Esophagus muscularis mucosa (tissue), 4 donors: ENCODE data around the gene RAB20.

Source experiments
- CTCF ChIP-seq, 3 experiments: fragments of 200-600 bp in 2 of 3; fragments of 450-650 bp in 1 of 3; sonication (generic) in 2 of 3; IDR thresholded peaks; one replicate each; pipeline ENCODE4 v1.5.1; 2017 to 2019; ENCODE audit warnings: antibody characterized with exemption in 3 of 3, mild to moderate bottlenecking in 2 of 3, moderate library complexity in 1 of 3
- EP300 ChIP-seq: sonication (generic); formaldehyde crosslinking; IDR thresholded peaks from one replicate; pipeline ENCODE4 v1.6.1; 2017; ENCODE audit warnings: antibody characterized with exemption
- POLR2AphosphoS5 ChIP-seq, 2 donors: sonication (generic); formaldehyde crosslinking; IDR thresholded peaks; one replicate each; pipeline ENCODE4 v1.6.1; 2017; ENCODE audit warnings: antibody characterized with exemption in 2 of 2

GRCh38 chr13:110564472-110564985, 3.0 kb upstream of the RAB20 start:
- TF ChIP-seq POLR2AphosphoS5 (IDR thresholded peaks at IDR 0.05), result no peak
- TF ChIP-seq CTCF (IDR thresholded peaks at IDR 0.05), result no peak
- no peak for TF ChIP-seq EP300
